ENCODE results near the gene FBXO28.
"Not testable (repeated sequence)": the region's sequence is repeated elsewhere in the genome, so short reads cannot be mapped to it uniquely, and the experiment has no call there.

The FBXO28 gene, protein sequence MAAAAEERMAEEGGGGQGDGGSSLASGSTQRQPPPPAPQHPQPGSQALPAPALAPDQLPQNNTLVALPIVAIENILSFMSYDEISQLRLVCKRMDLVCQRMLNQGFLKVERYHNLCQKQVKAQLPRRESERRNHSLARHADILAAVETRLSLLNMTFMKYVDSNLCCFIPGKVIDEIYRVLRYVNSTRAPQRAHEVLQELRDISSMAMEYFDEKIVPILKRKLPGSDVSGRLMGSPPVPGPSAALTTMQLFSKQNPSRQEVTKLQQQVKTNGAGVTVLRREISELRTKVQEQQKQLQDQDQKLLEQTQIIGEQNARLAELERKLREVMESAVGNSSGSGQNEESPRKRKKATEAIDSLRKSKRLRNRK

DNA sequence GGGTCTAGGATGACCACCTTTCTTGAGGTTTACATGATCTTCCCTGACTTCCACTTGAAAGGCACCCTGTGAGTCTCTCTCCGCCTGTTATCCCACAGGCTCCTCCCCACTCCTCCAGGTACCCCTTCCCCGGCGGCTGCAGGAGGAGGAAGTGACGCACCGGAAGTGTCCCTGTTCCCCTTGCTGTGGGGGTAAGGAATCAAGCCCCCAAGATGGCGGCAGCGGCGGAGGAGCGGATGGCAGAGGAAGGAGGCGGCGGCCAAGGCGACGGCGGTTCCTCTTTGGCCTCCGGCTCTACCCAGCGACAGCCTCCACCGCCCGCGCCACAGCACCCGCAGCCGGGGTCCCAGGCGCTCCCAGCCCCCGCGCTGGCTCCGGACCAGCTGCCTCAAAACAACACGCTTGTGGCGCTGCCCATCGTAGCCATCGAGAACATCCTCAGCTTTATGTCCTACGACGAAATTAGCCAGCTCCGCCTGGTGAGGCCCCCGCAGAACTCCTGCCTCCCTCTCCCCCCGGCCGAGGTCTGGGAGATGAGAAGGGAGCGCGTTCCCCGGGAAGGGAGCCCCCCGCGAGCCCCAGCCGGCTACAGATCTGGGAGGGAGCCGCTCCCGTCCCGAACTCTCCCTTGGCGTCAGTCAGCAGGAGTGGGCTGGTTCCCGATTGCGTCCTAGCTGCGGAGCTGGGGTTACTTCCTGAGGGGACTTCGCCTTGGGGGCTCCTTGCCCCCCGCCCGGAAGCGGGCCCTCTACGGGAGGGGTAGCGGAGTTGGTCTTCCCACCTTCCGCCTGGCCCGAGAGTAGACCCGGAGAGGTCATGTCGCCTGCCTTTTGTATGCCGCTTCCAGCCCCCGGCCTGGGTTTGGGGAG, at the start of gene FBXO28:
Gene FBXO28, plus strand, starts transcription at position 194 of the 869 bp plus-strand sequence. Its CDS starts 19 bp downstream, at position 213.
- Histone ChIP-seq H3K9ac (ENCODE audit: low read length) (peak within 1 kb of the TSS; percentile 34), H3K4me3 (ENCODE audit: low read length) (peak within 1 kb of the TSS; percentile 84), H3K36me3 (ENCODE audit: control insufficient read depth, insufficient read depth, low read length) (no peaks in the 10 kb centered on the region), H3K4me1 (ENCODE audit: control insufficient read depth, insufficient read depth, low read length) (peaks cover 13% of the 10 kb centered on the region), H3K27me3 (ENCODE audit: control insufficient read depth, insufficient read depth, low read length) (no peaks in the 10 kb centered on the region), H3K27ac (ENCODE audit: low read depth, low read length) (peak within 1 kb of the TSS; percentile 85)

DNA sequence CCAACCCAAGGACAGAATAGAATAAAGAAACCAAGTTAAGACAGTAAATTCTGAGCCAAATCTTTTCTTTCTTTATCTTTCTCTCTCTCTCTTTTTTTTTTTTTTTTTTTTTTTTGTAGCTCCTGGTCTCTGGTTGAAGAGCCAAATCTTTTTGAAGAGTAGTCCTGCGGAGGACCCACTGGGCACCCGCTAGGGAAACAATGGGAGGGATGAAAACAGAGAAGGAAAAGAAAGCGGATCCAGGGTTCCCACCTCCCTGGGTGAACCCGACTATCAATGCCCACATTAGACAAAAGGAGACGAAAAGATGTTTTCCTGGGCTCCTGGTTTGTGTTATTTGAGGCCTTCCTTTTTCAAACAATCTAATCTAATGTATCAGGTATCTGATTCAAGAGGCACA, 49.8 kb upstream of the FBXO28 start:
- H3K4me3 ChIP-seq (ENCODE audit: low read length): no peak overlapping the region
- H3K9ac ChIP-seq (ENCODE audit: low read length): no peak overlapping the region
- H3K36me3 ChIP-seq (ENCODE audit: control insufficient read depth, insufficient read depth, low read length): no peaks in the 10 kb centered on the region
- no peaks in the 10 kb centered on the region for H3K4me1 ChIP-seq (ENCODE audit: control insufficient read depth, insufficient read depth, low read length)
- no peak overlapping the region for H3K27ac ChIP-seq (ENCODE audit: low read depth, low read length)
- no peaks in the 10 kb centered on the region for H3K27me3 ChIP-seq (ENCODE audit: control insufficient read depth, insufficient read depth, low read length)

GRCh38 chr1:224065455-224065854, 48.5 kb upstream of the FBXO28 start:
- Histone ChIP-seq H3K36me3 (ENCODE audit: control insufficient read depth, insufficient read depth, low read length) (no peaks in the 10 kb centered on the region), H3K4me3 (ENCODE audit: low read length) (no peak overlapping the region), H3K9ac (ENCODE audit: low read length) (no peak overlapping the region), H3K4me1 (ENCODE audit: control insufficient read depth, insufficient read depth, low read length) (no peaks in the 10 kb centered on the region), H3K27me3 (ENCODE audit: control insufficient read depth, insufficient read depth, low read length) (no peaks in the 10 kb centered on the region), H3K27ac (ENCODE audit: low read depth, low read length) (no peak overlapping the region)

DNA sequence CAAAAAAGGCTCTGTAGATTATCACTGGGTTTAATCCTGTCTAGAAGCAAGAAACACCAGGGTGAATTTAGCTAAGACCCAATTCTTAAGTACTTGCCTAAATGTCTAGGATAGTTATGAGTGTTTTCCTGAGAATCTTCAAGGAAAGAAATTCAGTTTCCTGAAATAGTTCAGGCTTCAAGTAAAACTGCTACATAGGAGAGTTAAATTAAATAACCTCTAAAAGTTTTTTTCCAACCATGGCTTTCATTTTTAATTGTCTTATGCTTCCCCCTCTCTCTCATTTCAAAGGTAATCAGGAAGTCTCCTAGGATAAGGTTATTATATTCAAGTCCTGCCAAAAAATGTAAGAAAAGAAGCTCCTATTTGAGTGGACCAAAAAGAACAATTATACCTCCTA, 46.7 kb upstream of the FBXO28 start:
- Histone ChIP-seq H3K27me3 (ENCODE audit: control insufficient read depth, insufficient read depth, low read length) (no peaks in the 10 kb centered on the region), H3K27ac (ENCODE audit: low read depth, low read length) (no peak overlapping the region), H3K9ac (ENCODE audit: low read length) (no peak overlapping the region), H3K36me3 (ENCODE audit: control insufficient read depth, insufficient read depth, low read length) (no peaks in the 10 kb centered on the region), H3K4me1 (ENCODE audit: control insufficient read depth, insufficient read depth, low read length) (no peaks in the 10 kb centered on the region), H3K4me3 (ENCODE audit: low read length) (no peak overlapping the region)

DNA sequence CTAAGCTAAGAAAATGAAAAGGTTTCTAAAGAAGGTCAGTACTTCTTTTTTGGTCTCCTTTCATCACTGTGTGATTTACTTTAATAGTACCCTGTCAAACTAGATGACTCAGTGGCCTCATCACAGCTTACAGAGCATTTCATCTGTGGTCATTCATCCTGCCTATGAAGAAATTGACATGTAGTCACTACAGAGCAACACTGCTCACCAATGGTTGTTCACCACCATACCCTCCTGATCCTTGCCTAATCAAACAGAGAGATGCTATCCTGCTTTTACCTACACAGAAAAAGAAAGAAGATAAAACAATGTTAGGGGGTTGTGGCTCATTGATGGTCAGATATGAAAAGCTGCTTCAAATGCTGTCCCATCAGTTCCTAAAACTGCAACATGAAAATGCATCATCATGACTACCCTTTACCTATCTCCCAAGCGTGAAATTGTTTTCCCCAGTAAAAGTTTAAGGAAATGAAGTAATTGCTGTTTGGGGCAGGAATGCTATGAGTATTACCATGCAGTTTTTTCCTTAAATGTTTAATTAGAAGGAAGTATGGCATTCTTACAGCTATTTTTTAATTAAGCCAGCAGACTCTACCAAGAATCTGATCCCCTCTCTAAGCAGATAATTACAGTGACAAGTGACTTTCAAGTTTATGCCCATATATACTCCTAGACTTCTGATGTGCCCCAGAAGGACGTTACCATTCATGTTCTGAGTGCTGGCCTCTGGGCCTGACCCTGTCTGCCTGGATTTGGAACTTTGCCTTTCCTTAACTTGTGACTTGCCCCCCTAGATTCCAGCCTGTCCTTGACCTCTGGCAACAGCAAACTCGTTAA, 46.1 kb upstream of the FBXO28 start:
- no peaks in the 10 kb centered on the region for H3K27me3 ChIP-seq (ENCODE audit: control insufficient read depth, insufficient read depth, low read length)
- H3K4me1 ChIP-seq (ENCODE audit: control insufficient read depth, insufficient read depth, low read length): no peaks in the 10 kb centered on the region
- H3K27ac ChIP-seq (ENCODE audit: low read depth, low read length): no peak overlapping the region
- no peak overlapping the region for H3K9ac ChIP-seq (ENCODE audit: low read length)
- no peaks in the 10 kb centered on the region for H3K36me3 ChIP-seq (ENCODE audit: control insufficient read depth, insufficient read depth, low read length)
- H3K4me3 ChIP-seq (ENCODE audit: low read length): no peak overlapping the region

DNA sequence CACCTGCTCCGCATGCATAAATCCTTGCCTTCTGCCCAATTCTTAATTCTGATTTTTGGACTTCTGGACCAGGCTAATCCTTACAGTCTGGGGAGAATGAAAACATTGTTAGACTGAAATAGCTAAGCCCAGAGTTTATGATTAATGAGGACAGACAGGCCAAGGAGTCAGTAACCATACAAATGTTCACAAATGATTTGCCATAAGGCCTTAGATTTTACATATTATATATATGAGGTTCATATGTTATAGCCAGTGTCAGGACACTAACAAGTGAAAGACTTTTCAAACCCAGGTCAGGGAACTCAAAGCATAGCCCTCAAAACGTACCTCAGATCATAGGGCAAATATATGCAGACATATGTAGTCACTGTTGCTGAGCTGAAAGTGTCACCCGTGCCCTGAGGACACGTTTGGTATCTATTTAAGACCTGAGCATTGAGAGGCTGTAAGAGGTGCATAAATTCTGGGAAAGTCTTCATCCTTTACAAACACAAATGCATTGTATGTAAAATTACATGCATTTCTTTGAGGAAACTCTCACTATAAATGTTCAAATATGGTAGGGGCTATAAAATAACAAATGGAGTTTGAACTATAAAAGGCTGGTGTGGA, 45.3 kb upstream of the FBXO28 start:
- Histone ChIP-seq H3K27ac (ENCODE audit: low read depth, low read length) (no peak overlapping the region), H3K27me3 (ENCODE audit: control insufficient read depth, insufficient read depth, low read length) (no peaks in the 10 kb centered on the region), H3K4me1 (ENCODE audit: control insufficient read depth, insufficient read depth, low read length) (no peaks in the 10 kb centered on the region), H3K9ac (ENCODE audit: low read length) (no peak overlapping the region), H3K36me3 (ENCODE audit: control insufficient read depth, insufficient read depth, low read length) (no peaks in the 10 kb centered on the region), H3K4me3 (ENCODE audit: low read length) (no peak overlapping the region)

DNA sequence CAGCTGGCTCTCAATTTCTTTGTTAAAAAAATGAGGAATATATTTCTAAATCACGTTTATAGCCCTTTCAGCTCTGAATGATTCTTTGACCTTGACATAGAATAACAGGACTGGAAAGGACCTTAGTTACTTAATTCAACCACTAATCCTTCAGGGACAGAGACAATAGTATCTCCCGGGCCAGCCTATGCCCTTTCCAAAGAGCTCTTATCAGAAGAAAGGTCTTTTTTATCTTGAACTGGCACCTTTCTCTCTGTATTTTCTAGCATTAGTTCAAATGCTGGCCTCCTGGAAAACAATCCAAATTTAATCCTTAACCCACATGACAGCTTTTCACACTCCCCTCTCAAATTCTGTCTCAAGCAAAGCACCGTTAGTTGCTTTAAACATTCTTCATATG, 44.8 kb upstream of the FBXO28 start:
- H3K9ac ChIP-seq (ENCODE audit: low read length): no peak overlapping the region
- no peaks in the 10 kb centered on the region for H3K4me1 ChIP-seq (ENCODE audit: control insufficient read depth, insufficient read depth, low read length)
- H3K27me3 ChIP-seq (ENCODE audit: control insufficient read depth, insufficient read depth, low read length): no peaks in the 10 kb centered on the region
- H3K36me3 ChIP-seq (ENCODE audit: control insufficient read depth, insufficient read depth, low read length): no peaks in the 10 kb centered on the region
- no peak overlapping the region for H3K4me3 ChIP-seq (ENCODE audit: low read length)
- no peak overlapping the region for H3K27ac ChIP-seq (ENCODE audit: low read depth, low read length)

DNA sequence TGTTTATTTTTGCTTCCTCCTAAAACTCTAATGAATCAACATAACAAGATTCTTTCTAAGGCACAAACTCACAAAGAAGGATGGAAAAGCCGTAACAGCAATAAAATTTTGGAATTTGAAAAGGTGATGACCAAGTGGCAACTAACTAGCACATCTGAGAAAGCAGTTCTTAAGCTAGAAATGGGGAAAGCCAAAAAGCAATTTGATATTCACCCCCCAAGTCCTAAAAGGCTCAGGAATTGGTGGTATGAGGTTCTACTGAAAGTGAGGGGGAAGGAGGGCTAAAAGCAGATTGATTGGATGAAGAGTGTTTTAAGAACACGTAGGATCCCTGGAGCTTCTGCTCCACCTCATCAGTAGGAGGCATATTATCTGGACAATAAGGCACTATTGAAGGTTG, 43.4 kb upstream of the FBXO28 start:
- no peaks in the 10 kb centered on the region for H3K27me3 ChIP-seq (ENCODE audit: control insufficient read depth, insufficient read depth, low read length)

DNA sequence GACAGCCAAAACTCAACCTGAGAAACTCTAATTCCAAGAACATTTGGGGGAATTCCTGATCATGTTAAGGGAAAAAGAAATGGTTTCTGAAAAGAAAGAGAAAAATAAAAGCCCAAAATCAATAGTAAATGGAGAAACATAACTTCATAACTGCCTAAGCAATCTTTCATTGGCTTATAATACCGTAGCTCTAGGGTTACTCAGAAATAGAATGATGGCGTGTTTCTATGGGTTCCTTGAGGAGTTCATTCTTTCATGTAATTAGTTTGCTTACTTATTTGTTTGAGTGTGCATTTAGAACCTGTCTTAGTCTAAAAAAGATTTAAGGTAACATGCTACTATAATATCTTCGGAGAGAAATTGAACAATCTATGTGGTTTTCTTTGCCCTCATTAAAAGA, 37.5 kb upstream of the FBXO28 start:
- no peaks in the 10 kb centered on the region for H3K27me3 ChIP-seq (ENCODE audit: control insufficient read depth, insufficient read depth, low read length)
- no peak overlapping the region for H3K4me3 ChIP-seq (ENCODE audit: low read length)
- H3K9ac ChIP-seq (ENCODE audit: low read length): no peak overlapping the region
- no peaks in the 10 kb centered on the region for H3K36me3 ChIP-seq (ENCODE audit: control insufficient read depth, insufficient read depth, low read length)
- no peaks in the 10 kb centered on the region for H3K4me1 ChIP-seq (ENCODE audit: control insufficient read depth, insufficient read depth, low read length)
- H3K27ac ChIP-seq (ENCODE audit: low read depth, low read length): no peak overlapping the region

More for the DNA sequence above, 43.4 kb upstream of the FBXO28 start:
- no peak overlapping the region for H3K27ac ChIP-seq (ENCODE audit: low read depth, low read length)
- H3K4me1 ChIP-seq (ENCODE audit: control insufficient read depth, insufficient read depth, low read length): no peaks in the 10 kb centered on the region
- no peaks in the 10 kb centered on the region for H3K36me3 ChIP-seq (ENCODE audit: control insufficient read depth, insufficient read depth, low read length)
- H3K9ac ChIP-seq (ENCODE audit: low read length): no peak overlapping the region
- no peak overlapping the region for H3K4me3 ChIP-seq (ENCODE audit: low read length)

DNA sequence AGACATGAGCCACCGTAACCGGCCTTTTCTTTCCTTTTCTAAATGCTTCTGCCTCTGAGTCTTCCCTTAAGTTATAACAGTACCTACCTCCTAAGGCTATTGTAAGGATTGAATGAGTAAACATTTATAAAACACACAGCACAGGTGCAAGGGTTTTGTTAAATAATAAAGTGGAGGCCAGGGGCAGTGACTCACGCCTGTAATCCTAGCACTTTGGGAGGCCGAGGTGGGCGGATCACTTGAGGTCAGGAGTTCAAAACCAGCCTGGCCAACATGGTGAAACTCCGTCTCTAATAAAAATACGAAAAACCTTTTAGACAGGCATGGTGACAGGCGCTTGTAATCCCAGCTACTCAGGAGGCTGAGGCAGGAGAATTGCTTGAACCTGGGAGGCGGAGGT, 34.3 kb upstream of the FBXO28 start:
- H3K4me1 ChIP-seq (ENCODE audit: control insufficient read depth, insufficient read depth, low read length); H3K9ac ChIP-seq (ENCODE audit: low read length); H3K27me3 ChIP-seq (ENCODE audit: control insufficient read depth, insufficient read depth, low read length); H3K27ac ChIP-seq (ENCODE audit: low read depth, low read length); H3K36me3 ChIP-seq (ENCODE audit: control insufficient read depth, insufficient read depth, low read length); H3K4me3 ChIP-seq (ENCODE audit: low read length): not testable (repeated sequence)

DNA sequence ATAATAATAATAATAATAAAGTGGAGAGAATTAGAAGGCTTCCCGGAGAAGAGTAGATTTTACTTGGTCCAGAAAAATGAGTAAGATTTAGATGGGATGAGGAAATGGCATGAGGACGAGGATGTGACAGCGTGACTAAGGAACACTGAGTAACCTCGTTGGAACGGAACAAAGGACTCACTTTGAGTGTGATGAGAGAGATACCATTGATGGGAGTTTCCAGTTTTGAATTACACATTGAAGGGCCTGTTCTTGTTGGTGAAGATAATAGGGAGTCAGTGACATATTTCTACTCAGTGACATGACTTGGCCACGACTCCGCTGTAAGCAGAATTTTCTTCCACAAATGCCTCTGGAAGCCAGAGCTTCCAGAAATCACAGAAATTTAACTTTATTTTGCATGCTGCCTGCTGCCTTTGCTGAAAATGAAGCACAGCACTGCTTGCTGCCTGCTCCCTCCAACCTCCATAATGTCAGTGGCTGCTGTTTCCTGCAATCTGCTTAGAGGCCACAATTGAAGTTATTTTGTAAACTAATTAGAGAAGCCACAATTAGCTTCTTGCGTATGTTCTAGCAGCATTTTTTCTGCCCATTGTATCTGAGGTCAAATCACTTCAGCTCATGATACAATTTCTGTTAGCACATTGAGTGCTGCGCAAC, 33.7 kb upstream of the FBXO28 start:
- Histone ChIP-seq H3K4me3 (ENCODE audit: low read length) (no peak overlapping the region), H3K4me1 (ENCODE audit: control insufficient read depth, insufficient read depth, low read length) (no peaks in the 10 kb centered on the region), H3K36me3 (ENCODE audit: control insufficient read depth, insufficient read depth, low read length) (no peaks in the 10 kb centered on the region), H3K9ac (ENCODE audit: low read length) (no peak overlapping the region), H3K27me3 (ENCODE audit: control insufficient read depth, insufficient read depth, low read length) (no peaks in the 10 kb centered on the region), H3K27ac (ENCODE audit: low read depth, low read length) (no peak overlapping the region)
